ENCODE data around the gene PHF3.

- TF ChIP-seq EZH2 (IDR thresholded peaks at IDR 0.05; ENCODE audit: insufficient read depth, poor library complexity, severe bottlenecking) (no peak), EZH2phosphoT487 (IDR thresholded peaks at IDR 0.05; ENCODE audit: insufficient read depth, low read depth) (no peak)
Measured at GRCh38 chr6:63742060-63742459, 106.5 kb downstream of the PHF3 start.
